B cell (primary cell): ENCODE data around the gene MAPKAP1. TPM values are rescaled to one million over a fixed set of nuclear protein-coding genes. Genes with fewer than 3 reads are reported as not detected.
"Not testable (repeated sequence)": the region's sequence is repeated elsewhere in the genome, so short reads cannot be mapped to it uniquely, and the experiment has no call there.

Experiments used
- ATAC-seq: fragments of 200-7000 bp; cut with Tn5 transposase; one replicate; pipeline ENCODE4 v1.10.0; 2021; ENCODE audit warnings: low read depth, mild to moderate bottlenecking, moderate number of reproducible peaks, moderate library complexity
- CTCF ChIA-PET: fragments of 350-600 bp; sonication (Branson Sonifier 250); formaldehyde crosslinking; loops from one replicate; lab custom pipeline; 2021; ENCODE audit warnings: antibody characterized with exemption, inconsistent platforms; lab: Charles Lee
- POLR2A ChIA-PET: fragments of 350-600 bp; sonication (Branson Sonifier 250); formaldehyde crosslinking; loops from one replicate; lab custom pipeline; 2021; ENCODE audit warnings: antibody characterized with exemption; lab: Charles Lee
- DNase-seq: peaks from one replicate; pipeline ENCODE4 v3.0.0; 2013
- H2AFZ ChIP-seq: 2 replicates; pipeline ENCODE4 v1.6.1; 2012; ENCODE audit warnings: mild to moderate bottlenecking, low read depth, low read length; ENCODE audit not compliant: insufficient read depth, poor library complexity, severe bottlenecking
- H3K27ac ChIP-seq, 2 donors: 1 replicate in 1 of 2; 2 replicates in 1 of 2; pipeline ENCODE4 v1.5.1; 2012 to 2013; ENCODE audit warnings: low read length in 2 of 2, mild to moderate bottlenecking in 2 of 2, moderate library complexity in 1 of 2
- H3K27me3 ChIP-seq, 4 experiments: fragments of 200-600 bp in 1 of 4; sonication (generic) in 1 of 4; replicated peaks in 1 of 4; 1 replicate in 2 of 4; 2 replicates in 2 of 4; pipeline versions ENCODE4 v1.6.1 to v1.7.0; 2013 to 2016; ENCODE audit warnings: low read length in 3 of 4, mild to moderate bottlenecking in 2 of 4, mixed read lengths in 1 of 4, moderate library complexity in 1 of 4; ENCODE audit not compliant: insufficient read depth in 4 of 4, control insufficient read depth in 3 of 4; ENCODE audit errors: control extremely low read depth in 1 of 4
- H3K36me3 ChIP-seq, 2 experiments: replicated peaks in 1 of 2; 1 replicate in 1 of 2; 2 replicates in 1 of 2; pipeline versions ENCODE4 v1.6.1 to v1.7.1; 2013; ENCODE audit warnings: low read length in 1 of 2; ENCODE audit not compliant: insufficient read depth in 2 of 2, control insufficient read depth in 1 of 2; ENCODE audit errors: control extremely low read depth in 1 of 2, extremely low read depth in 1 of 2
- H3K4me1 ChIP-seq, 2 donors: fragments of 200-600 bp in 1 of 2; sonication (generic) in 1 of 2; 1 replicate in 1 of 2; 2 replicates in 1 of 2; pipeline versions ENCODE4 v1.5.1 to v1.6.1; 2013 to 2017; ENCODE audit warnings: low read length in 2 of 2; ENCODE audit not compliant: control insufficient read depth in 2 of 2, insufficient read depth in 2 of 2
- H3K4me2 ChIP-seq: replicated peaks from 2 replicates; pipeline ENCODE3; 2012; ENCODE audit warnings: mild to moderate bottlenecking, low read depth, low read length; ENCODE audit not compliant: poor library complexity, severe bottlenecking
- H3K4me3 ChIP-seq, 5 experiments: fragments of 200-600 bp in 1 of 5; sonication (generic) in 1 of 5; 1 replicate in 3 of 5; 2 replicates in 2 of 5; pipeline versions ENCODE4 v1.5.1 to v1.7.0; 2011 to 2016; ENCODE audit warnings: low read length in 4 of 5, mild to moderate bottlenecking in 4 of 5, low read depth in 2 of 5, control low read depth in 1 of 5, moderate library complexity in 1 of 5; ENCODE audit not compliant: insufficient read depth in 1 of 5; ENCODE audit errors: control extremely low read depth in 1 of 5, extremely low read depth in 1 of 5
- H3K79me2 ChIP-seq: fragments of 200-600 bp; sonication (generic); one replicate; pipeline ENCODE4 v1.6.0; 2016; ENCODE audit warnings: low read length; ENCODE audit not compliant: control insufficient read depth, insufficient read depth
- H3K9ac ChIP-seq: fragments of 200-600 bp; sonication (generic); 2 replicates; pipeline ENCODE4 v1.6.1; 2017; ENCODE audit warnings: mild to moderate bottlenecking, low read length, moderate library complexity
- H3K9me3 ChIP-seq, 3 donors: one replicate each; pipeline versions ENCODE4 v1.6.1 to v1.7.1; 2013; ENCODE audit warnings: low read length in 2 of 3; ENCODE audit not compliant: control insufficient read depth in 2 of 3, insufficient read depth in 1 of 3; ENCODE audit errors: control extremely low read depth in 1 of 3
- H4K20me1 ChIP-seq: 2 replicates; pipeline ENCODE4 v1.6.0; 2012; ENCODE audit warnings: mild to moderate bottlenecking, low read length; ENCODE audit not compliant: insufficient read depth, control insufficient read depth, poor library complexity, severe bottlenecking
- H3K27ac Mint-ChIP-seq: one replicate; pipeline ENCODE4 v1.8.0; 2021; ENCODE audit warnings: mixed read lengths
- H3K27me3 Mint-ChIP-seq: one replicate; pipeline ENCODE4 v1.8.0; 2021; ENCODE audit warnings: mixed read lengths
- H3K4me1 Mint-ChIP-seq: one replicate; pipeline ENCODE4 v1.8.0; 2021; ENCODE audit warnings: mixed read lengths
- H3K4me3 Mint-ChIP-seq: one replicate; pipeline ENCODE4 v1.8.0; 2021; ENCODE audit warnings: mixed read lengths
- H3K9me3 Mint-ChIP-seq: one replicate; pipeline ENCODE4 v1.8.0; 2022; ENCODE audit warnings: mixed read lengths; ENCODE audit not compliant: insufficient read depth
- CTCF ChIP-seq: fragments of 200-600 bp; IDR thresholded peaks from one replicate; pipeline ENCODE4 v1.8.0; 2022; ENCODE audit warnings: antibody characterized with exemption, mild to moderate bottlenecking
- EZH2 ChIP-seq: IDR thresholded peaks from 2 replicates; pipeline ENCODE4 v1.6.1; 2012; ENCODE audit warnings: borderline replicate concordance, low read depth, mild to moderate bottlenecking, moderate library complexity, low read length; ENCODE audit not compliant: insufficient read depth, poor library complexity, severe bottlenecking
- WGBS: methylation state at CpG from one replicate; pipeline ENCODE4 v1.1.5; 2013; ENCODE audit warnings: missing lambda C conversion rate; ENCODE audit not compliant: insufficient coverage; 5-methylcytosine and 5-hydroxymethylcytosine counted together
- intact Hi-C: fragments of 100-400 bp; cut with micrococcal nuclease; formaldehyde crosslinking; loops from one replicate; pipeline ENCODE4 v1.10.0; 2022
- polyA plus RNA-seq: library from polyadenylated mRNA; depleted of rRNA; stranded (reverse); fragments of >200 nt; gene quantifications from 2 replicates; pipeline ENCODE4 v1.2.3, GENCODE V29; 2012
- total RNA-seq, 2 donors: library from RNA; stranded (reverse); fragments of 120-200 nt in 1 of 2; gene quantifications; 1 replicate in 1 of 2; 2 replicates in 1 of 2; pipeline versions ENCODE4 v1.2.3 to v1.2.4, GENCODE V29; 2013 to 2022

MAPKAP1 gene
- total and polyA plus RNA-seq, 2 donors (not counting 1 experiment from before 2014, with no cell fraction given): 51.6 to 62.4 TPM

- Histone ChIP-seq H2AFZ (no peak overlapping the region), H3K4me3 (no peak overlapping the region), H3K79me2 (peaks cover 83% of the 10 kb centered on the region), H4K20me1 (peaks cover 8% of the 10 kb centered on the region), H3K36me3 (peaks cover 0 to 4% of the 10 kb centered on the region in 2 experiments), H3K27ac (no peak overlapping the region), H3K27me3 (no peaks in the 10 kb centered on the region), H3K4me1 (peaks cover 8 to 10% of the 10 kb centered on the region in 2 donors), H3K4me2 (no peak overlapping the region), H3K9ac (no peak overlapping the region), H3K9me3 (no peaks in the 10 kb centered on the region)
- Mint-ChIP-seq H3K4me3 (no peak overlapping the region), H3K9me3 (no peaks in the 10 kb centered on the region), H3K4me1 (peaks cover 40% of the 10 kb centered on the region), H3K27ac (no peak overlapping the region), H3K27me3 (no peaks in the 10 kb centered on the region)
- WGBS: no CpG with 5 or more reads among the region's 3 CpGs
- CTCF ChIA-PET: no interaction called here
- ATAC-seq (no peak), DNase-seq (no peak)
- intact Hi-C loops: no loop called here
- POLR2A ChIA-PET: no interaction called here
- no peak for TF ChIP-seq EZH2
- TF ChIP-seq CTCF: no peak
Measured at GRCh38 chr9:125694478-125694877, 12.5 kb downstream of the MAPKAP1 start.

GRCh38 chr9:125693492-125693891, 13.5 kb downstream of the MAPKAP1 start:
- peaks cover 40% of the 10 kb centered on the region for H3K4me1 Mint-ChIP-seq
- H3K4me2 ChIP-seq, H3K9me3 Mint-ChIP-seq, H3K27me3 Mint-ChIP-seq, DNase-seq, H3K4me1 ChIP-seq, H2AFZ ChIP-seq, ATAC-seq, H3K36me3 ChIP-seq, H3K9ac ChIP-seq, CTCF ChIA-PET, H3K9me3 ChIP-seq, H3K27ac Mint-ChIP-seq, H3K4me3 ChIP-seq, H3K4me3 Mint-ChIP-seq, intact Hi-C loops, POLR2A ChIA-PET, H3K27me3 ChIP-seq, H3K27ac ChIP-seq: not testable (repeated sequence)
- WGBS: 100% methylated on average over 1 of the region's 10 CpGs
- Histone ChIP-seq H4K20me1 (peaks cover 12% of the 10 kb centered on the region), H3K79me2 (peaks cover 81% of the 10 kb centered on the region)
